Measurements from ENCODE around the gene ROPN1L. TPM values are rescaled to one million over a fixed set of nuclear protein-coding genes. Genes with fewer than 3 reads are reported as not detected.

ROPN1L gene
- total and polyA plus RNA-seq, 2 of the 8 experiments (the other 6 are each of a cell fraction or from before 2014, with no cell fraction given) = 0.24 to 0.73 TPM

DNA sequence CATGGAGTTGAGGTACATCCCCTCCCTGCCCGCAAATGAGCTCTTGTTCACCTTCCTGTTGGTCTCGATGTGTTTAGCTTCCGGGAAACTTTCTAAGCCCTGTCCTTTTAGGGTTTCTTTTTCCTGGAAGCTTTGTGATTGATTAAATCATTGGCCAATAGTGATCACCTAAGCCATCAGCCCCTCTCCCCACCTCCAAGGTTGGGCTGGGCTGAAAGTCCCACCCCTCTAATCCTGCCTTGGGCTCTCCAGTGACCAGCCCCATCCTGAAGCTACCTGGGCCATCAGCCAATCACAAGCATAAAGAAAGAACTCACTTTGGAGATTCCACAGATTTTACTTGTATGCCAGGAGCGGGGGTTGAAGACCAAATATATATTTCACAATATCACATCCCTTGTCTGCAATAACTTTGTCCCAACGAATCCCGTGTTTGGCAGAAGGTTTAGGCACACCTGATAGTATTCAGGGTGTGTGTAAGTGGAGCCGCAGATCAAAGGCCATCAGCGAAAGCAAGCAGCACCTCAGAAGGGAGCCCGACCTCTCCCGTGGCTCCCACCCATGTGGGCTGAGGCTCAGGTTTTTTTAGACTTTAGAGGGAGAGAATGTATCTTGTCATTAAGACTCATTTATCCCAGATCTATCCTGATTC, 20.4 kb downstream of the ROPN1L start:
- no peak overlapping the region for H3K18ac ChIP-seq (ENCODE audit: extremely low read depth, low read length)
- no peak overlapping the region for H2AK5ac ChIP-seq (ENCODE audit: low read depth, low read length)
- H2BK12ac ChIP-seq (ENCODE audit: low read depth, low read length) = peak overlapping the region; percentile 27; the same call in 1 of the 2 replicates
- H2AFZ ChIP-seq (ENCODE audit: low read length) = no peak overlapping the region
- H3K4me2 ChIP-seq (ENCODE audit: insufficient read depth in 1 of 2, low read depth in 2 of 2, low read length in 2 of 2) = no peak overlapping the region
- no peaks in the 10 kb centered on the region for H3K79me2 ChIP-seq (ENCODE audit: control insufficient read depth in 1 of 2, insufficient read depth in 2 of 2, low read length in 2 of 2)
- H3K36me3 ChIP-seq (ENCODE audit: control insufficient read depth in 2 of 4, insufficient read depth in 4 of 4, low read length in 3 of 4) = no peaks in the 10 kb centered on the region
- no peak overlapping the region for H4K91ac ChIP-seq (replicated peaks; ENCODE audit: insufficient read length, low read length)
- POLR2A ChIA-PET (ENCODE audit: partially characterized antibody) = no interaction called here
- no peaks in the 10 kb centered on the region for H3K27me3 ChIP-seq (replicated peaks in 1 of 4; ENCODE audit: control insufficient read depth in 3 of 4, extremely low read depth in 1 of 4, insufficient read depth in 3 of 4, low read length in 3 of 4)
- H3K14ac ChIP-seq (ENCODE audit: insufficient read length) = no peak overlapping the region
- no peak overlapping the region for H4K5ac ChIP-seq (ENCODE audit: insufficient read length, low read depth, low read length)
- 86% methylated on average over 10 of the region's 10 CpGs; no CpG with 5 or more reads in 1 of the 2 experiments for WGBS, 2 experiments (ENCODE audit: extremely low coverage in 1 of 2, insufficient coverage in 1 of 2, insufficient read length in 1 of 2, insufficient replicate concordance in 2 of 2, low coverage in 1 of 2, low lambda C conversion rate in 2 of 2, missing lambda C conversion rate in 1 of 2)
- H2BK15ac ChIP-seq (ENCODE audit: low read length) = no peak overlapping the region
- no peak overlapping the region for H3K4me3 ChIP-seq (ENCODE audit: extremely low read depth in 1 of 4, insufficient read depth in 2 of 4, low read depth in 3 of 4, low read length in 4 of 4)
- no peak overlapping the region for H2BK5ac ChIP-seq (ENCODE audit: low read depth, low read length)
- H3K4me1 ChIP-seq (replicated peaks in 1 of 4; ENCODE audit: control insufficient read depth in 3 of 4, insufficient read depth in 4 of 4, low read length in 3 of 4) = peaks cover 0 to 5% (median 2%) of the 10 kb centered on the region in 4 experiments; a peak in 3 of 7 replicates
- no peak overlapping the region for H3K9ac ChIP-seq (replicated peaks in 1 of 4; ENCODE audit: extremely low read depth in 1 of 4, low read depth in 3 of 4, low read length in 3 of 4)
- FAIRE-seq (no peak), DNase-seq (ENCODE audit: low read depth in 1 of 2, low spot score in 2 of 2) (no peak)
- 0 out of 2 replicates have a peak, but pooled peaks cover 2% of the 10 kb centered on the region for H3K79me1 ChIP-seq (ENCODE audit: low read depth, low read length)
- no peak overlapping the region for H2BK120ac ChIP-seq (replicated peaks; ENCODE audit: low read depth, low read length)
- TF ChIP-seq SP1 (IDR thresholded peaks at IDR 0.05; ENCODE audit: low read depth, low read length) (0 out of 2 replicates have a peak, but pooled peaks have one; percentile 22), TEAD4 (IDR thresholded peaks at IDR 0.05; ENCODE audit: low read depth, low read length) (no peak)
- no peak overlapping the region for H3K27ac ChIP-seq (ENCODE audit: low read depth, low read length)
- no peak overlapping the region for H2BK20ac ChIP-seq (ENCODE audit: low read length)
- no peak overlapping the region for H3K4ac ChIP-seq (replicated peaks; ENCODE audit: insufficient read length, low read depth, low read length)
- H3K9me3 ChIP-seq (ENCODE audit: insufficient read depth in 2 of 2, low read depth in 1 of 2, low read length in 1 of 2) = no peaks in the 10 kb centered on the region
- no peaks in the 10 kb centered on the region for H3K23me2 ChIP-seq (ENCODE audit: low read depth, low read length)
- CTCF ChIA-PET (ENCODE audit: partially characterized antibody) = interaction anchor here (0.6 to 1.5 kb wide), 8 partner anchors 10 to 169 kb away, joined by 3 to 9 read pairs (median 3); no protein-coding TSS in a partner anchor
- H4K20me1 ChIP-seq (replicated peaks in 1 of 2; ENCODE audit: control insufficient read depth in 1 of 2, insufficient read depth in 2 of 2, low read length in 2 of 2) = no peaks in the 10 kb centered on the region
- no peak overlapping the region for H4K8ac ChIP-seq (ENCODE audit: extremely low read depth, insufficient read depth, low read length)
- H3K23ac ChIP-seq (ENCODE audit: insufficient read length) = no peak overlapping the region
- no peak overlapping the region for H3K56ac ChIP-seq (replicated peaks; ENCODE audit: insufficient read length, low read depth, low read length)

Data from H1 (cell line).